ENCODE data around the gene SMAD7.

Gene SMAD7

GRCh38 chr18:48887294-48887904 is 63.4 kb downstream of the SMAD7 start:
- no peak overlapping the region for H3K4me3 ChIP-seq (ENCODE audit: control insufficient read depth, low read depth, low read length)
- no peak for DNase-seq (ENCODE audit: low read depth)
- TF ChIP-seq, protein P1, sequence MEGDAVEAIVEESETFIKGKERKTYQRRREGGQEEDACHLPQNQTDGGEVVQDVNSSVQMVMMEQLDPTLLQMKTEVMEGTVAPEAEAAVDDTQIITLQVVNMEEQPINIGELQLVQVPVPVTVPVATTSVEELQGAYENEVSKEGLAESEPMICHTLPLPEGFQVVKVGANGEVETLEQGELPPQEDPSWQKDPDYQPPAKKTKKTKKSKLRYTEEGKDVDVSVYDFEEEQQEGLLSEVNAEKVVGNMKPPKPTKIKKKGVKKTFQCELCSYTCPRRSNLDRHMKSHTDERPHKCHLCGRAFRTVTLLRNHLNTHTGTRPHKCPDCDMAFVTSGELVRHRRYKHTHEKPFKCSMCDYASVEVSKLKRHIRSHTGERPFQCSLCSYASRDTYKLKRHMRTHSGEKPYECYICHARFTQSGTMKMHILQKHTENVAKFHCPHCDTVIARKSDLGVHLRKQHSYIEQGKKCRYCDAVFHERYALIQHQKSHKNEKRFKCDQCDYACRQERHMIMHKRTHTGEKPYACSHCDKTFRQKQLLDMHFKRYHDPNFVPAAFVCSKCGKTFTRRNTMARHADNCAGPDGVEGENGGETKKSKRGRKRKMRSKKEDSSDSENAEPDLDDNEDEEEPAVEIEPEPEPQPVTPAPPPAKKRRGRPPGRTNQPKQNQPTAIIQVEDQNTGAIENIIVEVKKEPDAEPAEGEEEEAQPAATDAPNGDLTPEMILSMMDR (IDR thresholded peaks at IDR 0.05; ENCODE audit: control insufficient read depth, insufficient read depth, low read depth, low read length, missing control alignments), result no peak

- TF ChIP-seq, protein P1 (IDR thresholded peaks at IDR 0.05; ENCODE audit: control insufficient read depth, insufficient read depth, low read depth, low read length, missing control alignments), result no peak
- no peak for DNase-seq (ENCODE audit: low read depth)
- H3K4me3 ChIP-seq (ENCODE audit: control insufficient read depth, low read depth, low read length), result no peak overlapping the region
These were observed 64.1 kb downstream of the SMAD7 start for GRCh38 chr18:48886520-48887293.

GRCh38 chr18:48885924-48886400 is 64.8 kb downstream of the SMAD7 start:
- no peak for DNase-seq (ENCODE audit: low read depth)
- TF ChIP-seq, protein P1 (IDR thresholded peaks at IDR 0.05; ENCODE audit: control insufficient read depth, insufficient read depth, low read depth, low read length, missing control alignments), result no peak
- no peak overlapping the region for H3K4me3 ChIP-seq (ENCODE audit: control insufficient read depth, low read depth, low read length)

DNA sequence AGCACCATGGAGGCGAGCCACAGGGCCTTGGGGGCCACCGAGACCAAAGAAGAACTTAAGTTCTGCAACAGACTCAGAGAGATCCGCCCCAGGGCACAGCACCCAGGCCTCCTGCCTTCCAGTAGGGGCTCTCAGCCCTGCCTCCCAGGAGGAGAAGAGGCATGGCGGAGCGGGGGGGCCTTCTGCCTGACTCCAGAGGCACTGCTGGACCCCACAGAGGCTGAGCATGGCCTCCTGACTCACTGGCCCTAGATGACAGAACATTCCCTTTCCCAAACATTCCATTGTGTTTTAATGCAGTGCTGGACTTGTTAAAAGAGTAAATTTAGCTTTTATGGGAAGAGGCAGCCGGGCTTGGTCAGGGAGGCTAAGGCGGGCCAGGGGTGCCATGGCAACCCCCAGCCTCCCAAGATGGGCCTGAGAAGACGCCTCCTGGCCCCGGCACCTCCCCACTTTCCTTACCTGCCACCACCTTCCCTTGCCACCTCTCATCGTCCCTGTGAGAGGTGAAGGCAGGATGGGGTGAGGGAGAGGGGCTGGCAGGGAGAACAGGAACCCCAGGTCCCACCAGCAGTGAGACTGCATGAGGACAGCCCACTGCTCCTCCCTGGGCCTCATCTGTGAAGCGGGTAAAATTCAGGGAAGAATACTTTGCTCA is 65.4 kb downstream of the SMAD7 start:
- TF ChIP-seq, protein P1 (IDR thresholded peaks at IDR 0.05; ENCODE audit: control insufficient read depth, insufficient read depth, low read depth, low read length, missing control alignments), result no peak
- peak; percentile 67 for DNase-seq (ENCODE audit: low read depth)
- no peak overlapping the region for H3K4me3 ChIP-seq (ENCODE audit: control insufficient read depth, low read depth, low read length)

DNA sequence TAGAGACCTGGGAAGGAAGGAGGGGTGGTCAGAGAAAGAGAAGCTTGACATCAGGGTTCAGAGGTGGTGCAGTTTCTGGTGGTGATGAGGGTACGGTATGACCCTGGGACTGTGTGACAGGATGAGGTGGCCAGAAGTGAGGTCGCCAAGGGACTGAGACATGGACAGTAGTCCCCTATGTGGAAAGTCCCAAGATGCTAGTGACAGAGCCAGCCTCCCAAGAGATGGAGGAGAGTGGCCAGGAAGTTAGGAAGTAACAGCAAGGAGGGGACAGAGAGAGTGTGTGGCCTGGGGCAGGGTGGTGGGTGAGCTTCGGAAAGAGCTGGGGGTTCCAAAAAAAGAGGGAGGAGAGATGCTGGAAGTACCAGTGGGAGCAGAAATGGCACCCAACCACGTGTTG is 66.0 kb downstream of the SMAD7 start:
- TF ChIP-seq, protein P1 (IDR thresholded peaks at IDR 0.05; ENCODE audit: control insufficient read depth, insufficient read depth, low read depth, low read length, missing control alignments), result no peak
- no peak for DNase-seq (ENCODE audit: low read depth)
- H3K4me3 ChIP-seq (ENCODE audit: control insufficient read depth, low read depth, low read length), result no peak overlapping the region

DNA sequence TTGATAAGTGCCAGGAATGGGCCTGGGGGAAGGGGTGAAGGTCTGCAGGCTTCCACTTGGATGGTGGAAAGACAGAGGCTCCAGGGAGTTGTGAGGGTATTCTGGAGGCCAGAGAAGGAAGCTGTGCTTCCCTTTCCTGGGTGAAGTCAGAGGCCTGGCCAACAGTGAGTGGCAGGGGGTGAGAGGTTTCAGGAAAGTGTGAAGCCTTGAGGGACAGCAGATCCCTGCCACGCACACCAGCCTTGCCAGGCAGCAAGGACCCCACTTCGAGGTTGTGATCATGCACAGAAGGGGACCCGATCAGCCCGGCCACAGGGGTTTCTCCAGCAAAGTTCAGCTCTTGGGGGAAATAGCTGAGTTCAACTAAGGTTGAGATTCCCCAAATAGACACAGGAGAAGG is 66.5 kb downstream of the SMAD7 start:
- no peak overlapping the region for H3K4me3 ChIP-seq (ENCODE audit: control insufficient read depth, low read depth, low read length)
- TF ChIP-seq, protein P1 (IDR thresholded peaks at IDR 0.05; ENCODE audit: control insufficient read depth, insufficient read depth, low read depth, low read length, missing control alignments), result no peak
- DNase-seq (ENCODE audit: low read depth), result no peak

All from AG09309 (cell line).